Measurements from ENCODE around the gene UBN1. TPM values are rescaled to one million over a fixed set of nuclear protein-coding genes. Genes with fewer than 3 reads are reported as not detected.
"Not testable (repeated sequence)": the region's sequence is repeated elsewhere in the genome, so short reads cannot be mapped to it uniquely, and the experiment has no call there.

The UBN1 gene
- total RNA-seq, 1 experiment from 2014 or later = 33.3 TPM

- ChIA-PET CTCF (interaction anchor here (0.6 to 2.4 kb wide), 3 partner anchors 9 to 28 kb away, joined by 3 to 8 read pairs (median 7); no protein-coding TSS in a partner anchor), POLR2A (interaction anchor here (1.3 to 3.6 kb wide), 2 partner anchors 8 to 15 kb away, joined by 6 to 19 read pairs; no protein-coding TSS in a partner anchor)
- no peak overlapping the region for H3K27ac Mint-ChIP-seq (ENCODE audit: low read depth, unreplicated experiment)
- H3K36me3 Mint-ChIP-seq (ENCODE audit: insufficient read depth, unreplicated experiment) = peaks cover 81% of the 10 kb centered on the region
- peaks cover 34% of the 10 kb centered on the region for H3K4me1 Mint-ChIP-seq (ENCODE audit: insufficient read depth, unreplicated experiment)
- no peak overlapping the region for H3K4me3 Mint-ChIP-seq (ENCODE audit: unreplicated experiment)
- intact Hi-C loops (cut with micrococcal nuclease) = no loop called here
- no peaks in the 10 kb centered on the region for H3K9me3 Mint-ChIP-seq (ENCODE audit: unreplicated experiment)
- H3K27me3 Mint-ChIP-seq (ENCODE audit: insufficient read depth, unreplicated experiment) = no peaks in the 10 kb centered on the region
- no peak for TF ChIP-seq CTCF (IDR thresholded peaks at IDR 0.05; ENCODE audit: unreplicated experiment)
- DNase-seq (ENCODE audit: unreplicated experiment) = no peak
- no TSS peak for BruUV-seq (replicated peaks)
These were observed 80.4 kb downstream of the UBN1 start for GRCh38 chr16:4927661-4928060.

- no peak overlapping the region for H3K4me3 Mint-ChIP-seq (ENCODE audit: unreplicated experiment)
- POLR2A ChIA-PET = interaction anchor here (3.6 kb wide), 1 partner anchor 7 kb away, joined by 19 read pairs; no protein-coding TSS in a partner anchor
- no peak for DNase-seq (ENCODE audit: unreplicated experiment)
- no peaks in the 10 kb centered on the region for H3K9me3 Mint-ChIP-seq (ENCODE audit: unreplicated experiment)
- intact Hi-C loops (cut with micrococcal nuclease) = no loop called here
- no peaks in the 10 kb centered on the region for H3K27me3 Mint-ChIP-seq (ENCODE audit: insufficient read depth, unreplicated experiment)
- peaks cover 29% of the 10 kb centered on the region for H3K4me1 Mint-ChIP-seq (ENCODE audit: insufficient read depth, unreplicated experiment)
- no peak overlapping the region for H3K27ac Mint-ChIP-seq (ENCODE audit: low read depth, unreplicated experiment)
- BruUV-seq (replicated peaks) = no TSS peak
- CTCF ChIA-PET = interaction anchor here (0.9 to 2.4 kb wide), 2 partner anchors 16 to 28 kb away, joined by 7 to 8 read pairs; no protein-coding TSS in a partner anchor
- no peak for TF ChIP-seq CTCF (IDR thresholded peaks at IDR 0.05; ENCODE audit: unreplicated experiment)
- peaks cover 80% of the 10 kb centered on the region for H3K36me3 Mint-ChIP-seq (ENCODE audit: insufficient read depth, unreplicated experiment)
These were observed 80.9 kb downstream of the UBN1 start for GRCh38 chr16:4928227-4928626.

GRCh38 chr16:4929619-4930018 lies 82.3 kb downstream of the UBN1 start:
- H3K4me1 Mint-ChIP-seq (ENCODE audit: insufficient read depth, unreplicated experiment) = peaks cover 27% of the 10 kb centered on the region
- not testable (repeated sequence) for BruUV-seq (replicated peaks); DNase-seq (ENCODE audit: unreplicated experiment); H3K27me3 Mint-ChIP-seq (ENCODE audit: insufficient read depth, unreplicated experiment); H3K9me3 Mint-ChIP-seq (ENCODE audit: unreplicated experiment); H3K27ac Mint-ChIP-seq (ENCODE audit: low read depth, unreplicated experiment); H3K4me3 Mint-ChIP-seq (ENCODE audit: unreplicated experiment)
- H3K36me3 Mint-ChIP-seq (ENCODE audit: insufficient read depth, unreplicated experiment) = peaks cover 80% of the 10 kb centered on the region
- POLR2A ChIA-PET = interaction anchor here (0.5 to 1.0 kb wide), 2 partner anchors 8 to 15 kb away, joined by 3 to 5 read pairs; no protein-coding TSS in a partner anchor
- intact Hi-C loops (cut with micrococcal nuclease) = loop anchor here (10.0 kb wide), 1 partner anchor 45 kb away; no protein-coding TSS in a partner anchor
- CTCF ChIA-PET = interaction anchor here (0.6 to 3.0 kb wide), 4 partner anchors 12 to 664 kb away, joined by 4 to 8 read pairs (median 5); no protein-coding TSS in a partner anchor

GRCh38 chr16:4931381-4931780 lies 84.1 kb downstream of the UBN1 start:
- peaks cover 72% of the 10 kb centered on the region for H3K36me3 Mint-ChIP-seq (ENCODE audit: insufficient read depth, unreplicated experiment)
- no peaks in the 10 kb centered on the region for H3K27me3 Mint-ChIP-seq (ENCODE audit: insufficient read depth, unreplicated experiment)
- DNase-seq (ENCODE audit: unreplicated experiment) = no peak
- no peak overlapping the region for H3K27ac Mint-ChIP-seq (ENCODE audit: low read depth, unreplicated experiment)
- TF ChIP-seq CTCF (IDR thresholded peaks at IDR 0.05; ENCODE audit: unreplicated experiment) = no peak
- H3K9me3 Mint-ChIP-seq (ENCODE audit: unreplicated experiment) = no peaks in the 10 kb centered on the region
- intact Hi-C loops (cut with micrococcal nuclease) = loop anchor here (10.0 kb wide), 1 partner anchor 47 kb away; no protein-coding TSS in a partner anchor
- no TSS peak for BruUV-seq (replicated peaks)
- POLR2A ChIA-PET = interaction anchor here (1.2 to 1.8 kb wide), 2 partner anchors 13 to 18 kb away, joined by 5 read pairs; no protein-coding TSS in a partner anchor
- H3K4me1 Mint-ChIP-seq (ENCODE audit: insufficient read depth, unreplicated experiment) = peaks cover 14% of the 10 kb centered on the region
- CTCF ChIA-PET = interaction anchor here (0.6 to 3.0 kb wide), 5 partner anchors 14 to 48 kb away, joined by 3 to 8 read pairs (median 4); no protein-coding TSS in a partner anchor
- H3K4me3 Mint-ChIP-seq (ENCODE audit: unreplicated experiment) = no peak overlapping the region

Other genes starting within 250 kb of the UBN1 start
- 28.0 and 42.1 TPM in 2 replicates for gene UBALD1, start 232.6 kb upstream of the UBN1 start, total RNA-seq (2022)
- 61.3 and 62.9 TPM in 2 replicates for gene MGRN1, start 222.7 kb upstream of the UBN1 start, total RNA-seq (2022)
- gene NUDT16L1, start 153.9 kb upstream of the UBN1 start, total RNA-seq (2022) = 18.3 and 21.8 TPM in 2 replicates
- 29.9 and 35.0 TPM in 2 replicates for gene ANKS3, start 113.2 kb upstream of the UBN1 start, total RNA-seq (2022)
- gene DNAAF8, start 112.9 kb upstream of the UBN1 start, total RNA-seq (2022) = 0.56 and 1.6 TPM in 2 replicates
- 13.8 and 14.0 TPM in 2 replicates for gene ZNF500, start 80.3 kb upstream of the UBN1 start, total RNA-seq (2022)
- not detected in 2 replicates for gene SEPTIN12, start 59.1 kb upstream of the UBN1 start, total RNA-seq (2022)
- 2.2 and 2.4 TPM in 2 replicates for gene SMIM22, start 52.1 kb upstream of the UBN1 start, total RNA-seq (2022)
- gene ROGDI, start 44.8 kb upstream of the UBN1 start, total RNA-seq (2022) = 5.9 and 7.0 TPM in 2 replicates
- 67.3 and 77.3 TPM in 2 replicates for gene GLYR1, start 193 bp upstream of the UBN1 start, total RNA-seq (2022)
- 49.1 and 50.1 TPM in 2 replicates for gene PPL, start 89.7 kb downstream of the UBN1 start, total RNA-seq (2022)
- gene SEC14L5, start 110.8 kb downstream of the UBN1 start, total RNA-seq (2022) = 0.22 TPM in 1 of 2 replicates, not detected in the other
- gene NAGPA, start 186.5 kb downstream of the UBN1 start, total RNA-seq (2022) = 4.9 and 8.7 TPM in 2 replicates
- not detected in 2 replicates for gene C16orf89, start 218.5 kb downstream of the UBN1 start, total RNA-seq (2022)
- gene ALG1, start 224.4 kb downstream of the UBN1 start, total RNA-seq (2022) = 28.5 and 29.1 TPM in 2 replicates

Data from MCF 10A (cell line).